ENCODE measurements around the gene PROCR.
"Not testable (repeated sequence)": the region's sequence is repeated elsewhere in the genome, so short reads cannot be mapped to it uniquely, and the experiment has no call there.

PROCR gene

GRCh38 chr20:35193031-35193791, 21.3 kb downstream of the PROCR start:
- DNase-seq, result not testable (repeated sequence)

GRCh38 chr20:35196313-35196712, 24.4 kb downstream of the PROCR start:
- DNase-seq, result no peak

- DNase-seq, result no peak
Measured at GRCh38 chr20:35199740-35200139, 27.9 kb downstream of the PROCR start.

- DNase-seq, result peak; percentile 60
Measured at GRCh38 chr20:35200267-35200666, 28.4 kb downstream of the PROCR start.

GRCh38 chr20:35201467-35201866, 29.6 kb downstream of the PROCR start:
- not testable (repeated sequence) for DNase-seq

GRCh38 chr20:35206802-35207201, 34.9 kb downstream of the PROCR start:
- no peak for DNase-seq

- DNase-seq, result peak; percentile 66
Measured at GRCh38 chr20:35207950-35208611, 36.2 kb downstream of the PROCR start.

GRCh38 chr20:35215066-35215956, 43.4 kb downstream of the PROCR start:
- peak; percentile 78 for DNase-seq

GRCh38 chr20:35216541-35216940, 44.7 kb downstream of the PROCR start:
- no peak for DNase-seq

- no peak for DNase-seq
Measured at GRCh38 chr20:35223941-35224340, 52.1 kb downstream of the PROCR start.

- DNase-seq, result no peak
Measured at GRCh38 chr20:35224536-35224935, 52.7 kb downstream of the PROCR start.

- DNase-seq, result no peak
Measured at GRCh38 chr20:35225319-35226125, 53.6 kb downstream of the PROCR start.

- DNase-seq, result no peak
Measured at GRCh38 chr20:35226126-35226883, 54.4 kb downstream of the PROCR start, which contains the start of gene MMP24. Gene MMP24, plus strand, starts transcription at chr20:35226690. Its CDS starts 49 bp downstream, at chr20:35226739.
